GM12891 (cell line): ENCODE measurements around the gene RUSF1.
"Not testable (repeated sequence)": the region's sequence is repeated elsewhere in the genome, so short reads cannot be mapped to it uniquely, and the experiment has no call there.

Source experiments
- DNase-seq: peaks from one replicate; pipeline ENCODE4 v3.0.0; 2011; ENCODE audit warnings: low spot score; ENCODE audit not compliant: insufficient read length
- FAIRE-seq: peaks from 2 replicates; lab custom pipeline; 2011; peaks lifted over from hg19 to GRCh38; lab: Jason Lieb, UNC
- PAX5 ChIP-seq: IDR thresholded peaks from 2 replicates; pipeline ENCODE4 v1.6.1; 2011; ENCODE audit warnings: low read length, moderate library complexity, mild to moderate bottlenecking; ENCODE audit not compliant: insufficient read depth, severe bottlenecking
- POLR2A ChIP-seq: IDR thresholded peaks from 2 replicates; pipeline ENCODE4 v1.6.1; 2011; ENCODE audit warnings: low read depth, low read length, control low read depth
- POLR2AphosphoS5 ChIP-seq: IDR thresholded peaks from 2 replicates; pipeline ENCODE4 v1.6.1; 2011; ENCODE audit warnings: low read depth, low read length, control low read depth
- POU2F2 ChIP-seq: IDR thresholded peaks from 2 replicates; pipeline ENCODE4 v1.6.1; 2011; ENCODE audit warnings: low read depth, mild to moderate bottlenecking, control low read depth, low read length, moderate library complexity
- SPI1 ChIP-seq: IDR thresholded peaks from 2 replicates; pipeline ENCODE4 v1.6.1; 2011; ENCODE audit warnings: low read depth, low read length, control low read depth
- TAF1 ChIP-seq: IDR thresholded peaks from 2 replicates; pipeline ENCODE4 v1.6.1; 2011; ENCODE audit warnings: low read depth, low read length, control low read depth

The RUSF1 gene

GRCh38 chr16:31519759-31520431 is 11.7 kb upstream of the RUSF1 start:
- DNase-seq (no peak), FAIRE-seq (no peak)
- TF ChIP-seq TAF1 = no peak
- TF ChIP-seq PAX5 = no peak
- TF ChIP-seq SPI1 = no peak
- no peak for TF ChIP-seq POLR2AphosphoS5
- TF ChIP-seq POLR2A = no peak
- no peak for TF ChIP-seq POU2F2

- FAIRE-seq = no peak
- TF ChIP-seq POLR2AphosphoS5 (no peak), TAF1 (no peak), PAX5 (no peak), POLR2A (no peak), SPI1 (no peak), POU2F2 (no peak)
- no peak for DNase-seq
These were observed 9.7 kb upstream of the RUSF1 start for GRCh38 chr16:31517800-31518402.

- DNase-seq (no peak), FAIRE-seq (no peak)
- TF ChIP-seq PAX5 (no peak), POLR2AphosphoS5 (no peak), POU2F2 (no peak), POLR2A (no peak), SPI1 (no peak), TAF1 (no peak)
These were observed 5.7 kb upstream of the RUSF1 start for GRCh38 chr16:31513884-31514283.

GRCh38 chr16:31513126-31513525 is 4.9 kb upstream of the RUSF1 start:
- FAIRE-seq (no peak), DNase-seq (no peak)
- TF ChIP-seq SPI1 (no peak), POLR2AphosphoS5 (no peak), POLR2A (no peak), POU2F2 (no peak), PAX5 (no peak), TAF1 (no peak)

- FAIRE-seq (no peak), DNase-seq (no peak)
- TF ChIP-seq PAX5 (no peak), SPI1 (no peak)
These were observed 560 bp upstream of the RUSF1 start for GRCh38 chr16:31508706-31509195.

- FAIRE-seq (no peak), DNase-seq (no peak)
- TF ChIP-seq SPI1 = no peak
- TF ChIP-seq PAX5 = no peak
- TF ChIP-seq TAF1 = no peak
- no peak for TF ChIP-seq POLR2A
- TF ChIP-seq POLR2AphosphoS5 = no peak
- TF ChIP-seq POU2F2 = no peak
These were observed 618 bp downstream of the RUSF1 start for GRCh38 chr16:31507617-31507928.

- FAIRE-seq (peak; percentile 43), DNase-seq (no peak)
- TF ChIP-seq POU2F2 = no peak
- peak; percentile 73 for TF ChIP-seq SPI1
These were observed 2.7 kb downstream of the RUSF1 start for GRCh38 chr16:31505483-31505882.

- DNase-seq = no peak
- TF ChIP-seq SPI1 (no peak), POLR2AphosphoS5 (no peak), POLR2A (no peak), TAF1 (no peak), PAX5 (no peak), POU2F2 (no peak)
- FAIRE-seq = no peak
These were observed 4.0 kb downstream of the RUSF1 start for GRCh38 chr16:31504159-31504558.

- DNase-seq, FAIRE-seq: not testable (repeated sequence)
These were observed 4.6 kb downstream of the RUSF1 start for GRCh38 chr16:31503555-31503954.

GRCh38 chr16:31502981-31503380 is 5.2 kb downstream of the RUSF1 start:
- DNase-seq (no peak), FAIRE-seq (no peak)
- TF ChIP-seq SPI1 = no peak
- TF ChIP-seq PAX5 = no peak
- no peak for TF ChIP-seq POLR2A
- no peak for TF ChIP-seq POU2F2
- no peak for TF ChIP-seq POLR2AphosphoS5
- no peak for TF ChIP-seq TAF1

GRCh38 chr16:31501966-31502348 is 6.2 kb downstream of the RUSF1 start:
- TF ChIP-seq POLR2A (no peak), POU2F2 (no peak), POLR2AphosphoS5 (no peak), TAF1 (no peak), PAX5 (no peak), SPI1 (no peak)
- DNase-seq (no peak), FAIRE-seq (no peak)
